WERI-Rb-1 (cell line): ENCODE results near the gene RANGRF.

ENCODE experiments used
- DNase-seq: peaks from one replicate; pipeline ENCODE4 v3.0.0-alpha.2; 2020
- H3K27ac ChIP-seq: fragments of 250-450 bp; sonication (Bioruptor Pico); 2 replicates; pipeline ENCODE4 v1.5.1; 2020; ENCODE audit warnings: mild to moderate bottlenecking, moderate library complexity
- H3K27me3 ChIP-seq: fragments of 250-450 bp; sonication (Bioruptor Pico); 2 replicates; pipeline ENCODE4 v1.5.1; 2021; ENCODE audit warnings: mild to moderate bottlenecking, low read depth, moderate library complexity; ENCODE audit not compliant: insufficient read depth, severe bottlenecking
- H3K36me3 ChIP-seq: fragments of 250-450 bp; sonication (Bioruptor Pico); 2 replicates; pipeline ENCODE4 v1.5.1; 2020; ENCODE audit warnings: mild to moderate bottlenecking, moderate library complexity
- H3K4me3 ChIP-seq: 2 replicates; pipeline ENCODE4 v1.5.1; 2011; ENCODE audit warnings: low read depth, mild to moderate bottlenecking, control low read depth, low read length
- H3K9me3 ChIP-seq: fragments of 250-450 bp; sonication (Bioruptor Pico); 2 replicates; pipeline ENCODE4 v1.5.1; 2021; ENCODE audit warnings: mild to moderate bottlenecking, moderate library complexity; ENCODE audit not compliant: severe bottlenecking
- TF ChIP-seq, protein P1 (sequence below): IDR thresholded peaks from 2 replicates; pipeline ENCODE4 v1.5.1; 2011; ENCODE audit warnings: low read depth, mild to moderate bottlenecking, control low read depth, inconsistent platforms, low read length

RANGRF gene

DNA sequence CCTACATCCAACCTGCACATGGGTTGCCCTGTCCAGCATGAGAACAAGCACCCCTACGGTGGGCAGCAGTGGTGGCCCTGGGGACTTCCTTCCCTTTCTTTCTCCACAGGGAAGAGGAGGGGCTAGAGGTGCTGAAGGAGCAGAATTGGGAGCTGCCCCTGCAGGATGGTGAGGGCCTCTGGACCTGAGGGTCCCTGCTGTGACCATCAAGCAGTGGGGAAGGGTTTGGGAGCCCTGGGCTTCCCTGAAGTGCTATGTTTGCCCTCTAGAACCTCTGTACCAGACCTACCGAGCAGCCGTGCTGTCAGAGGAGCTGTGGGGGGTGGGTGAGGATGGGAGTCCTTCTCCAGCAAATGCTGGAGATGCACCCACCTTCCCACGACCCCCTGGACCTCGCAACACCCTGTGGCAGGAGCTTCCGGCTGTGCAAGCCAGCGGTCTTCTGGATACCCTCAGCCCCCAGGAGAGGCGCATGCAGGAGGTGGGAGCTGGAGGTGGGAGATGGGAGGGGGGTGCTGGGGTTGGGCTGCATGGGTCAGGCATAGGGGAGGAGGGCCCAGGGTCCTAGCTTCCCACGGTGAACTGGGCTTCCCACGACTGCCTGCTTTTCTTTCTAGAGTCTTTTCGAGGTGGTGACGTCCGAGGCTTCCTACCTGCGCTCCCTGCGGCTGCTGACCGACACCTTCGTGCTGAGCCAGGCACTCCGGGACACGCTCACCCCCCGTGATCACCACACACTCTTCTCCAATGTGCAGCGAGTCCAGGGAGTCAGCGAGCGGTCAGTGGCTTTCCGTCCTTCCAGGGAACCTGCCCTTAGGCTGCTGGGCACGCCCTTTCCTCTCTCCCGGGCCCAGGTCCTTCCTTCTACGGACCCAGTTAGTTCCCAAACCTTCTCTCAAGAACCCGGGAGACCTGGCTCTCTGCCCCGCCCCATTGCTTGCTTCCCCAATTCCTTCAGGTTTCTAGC, 26.6 kb downstream of the RANGRF start:
- DNase-seq = no peak
- TF ChIP-seq, protein P1, sequence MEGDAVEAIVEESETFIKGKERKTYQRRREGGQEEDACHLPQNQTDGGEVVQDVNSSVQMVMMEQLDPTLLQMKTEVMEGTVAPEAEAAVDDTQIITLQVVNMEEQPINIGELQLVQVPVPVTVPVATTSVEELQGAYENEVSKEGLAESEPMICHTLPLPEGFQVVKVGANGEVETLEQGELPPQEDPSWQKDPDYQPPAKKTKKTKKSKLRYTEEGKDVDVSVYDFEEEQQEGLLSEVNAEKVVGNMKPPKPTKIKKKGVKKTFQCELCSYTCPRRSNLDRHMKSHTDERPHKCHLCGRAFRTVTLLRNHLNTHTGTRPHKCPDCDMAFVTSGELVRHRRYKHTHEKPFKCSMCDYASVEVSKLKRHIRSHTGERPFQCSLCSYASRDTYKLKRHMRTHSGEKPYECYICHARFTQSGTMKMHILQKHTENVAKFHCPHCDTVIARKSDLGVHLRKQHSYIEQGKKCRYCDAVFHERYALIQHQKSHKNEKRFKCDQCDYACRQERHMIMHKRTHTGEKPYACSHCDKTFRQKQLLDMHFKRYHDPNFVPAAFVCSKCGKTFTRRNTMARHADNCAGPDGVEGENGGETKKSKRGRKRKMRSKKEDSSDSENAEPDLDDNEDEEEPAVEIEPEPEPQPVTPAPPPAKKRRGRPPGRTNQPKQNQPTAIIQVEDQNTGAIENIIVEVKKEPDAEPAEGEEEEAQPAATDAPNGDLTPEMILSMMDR = no peak

GRCh38 chr17:8315764-8316217, 27.3 kb downstream of the RANGRF start:
- Histone ChIP-seq H3K27ac (no peak overlapping the region), H3K9me3 (no peaks in the 10 kb centered on the region), H3K27me3 (no peaks in the 10 kb centered on the region), H3K36me3 (no peaks in the 10 kb centered on the region), H3K4me3 (no peak overlapping the region)
- TF ChIP-seq, protein P1 = no peak
- DNase-seq = no peak

More for the DNA sequence above, 26.6 kb downstream of the RANGRF start:
- Histone ChIP-seq H3K27ac (no peak overlapping the region), H3K27me3 (no peaks in the 10 kb centered on the region), H3K36me3 (no peaks in the 10 kb centered on the region), H3K4me3 (no peak overlapping the region), H3K9me3 (no peaks in the 10 kb centered on the region)

DNA sequence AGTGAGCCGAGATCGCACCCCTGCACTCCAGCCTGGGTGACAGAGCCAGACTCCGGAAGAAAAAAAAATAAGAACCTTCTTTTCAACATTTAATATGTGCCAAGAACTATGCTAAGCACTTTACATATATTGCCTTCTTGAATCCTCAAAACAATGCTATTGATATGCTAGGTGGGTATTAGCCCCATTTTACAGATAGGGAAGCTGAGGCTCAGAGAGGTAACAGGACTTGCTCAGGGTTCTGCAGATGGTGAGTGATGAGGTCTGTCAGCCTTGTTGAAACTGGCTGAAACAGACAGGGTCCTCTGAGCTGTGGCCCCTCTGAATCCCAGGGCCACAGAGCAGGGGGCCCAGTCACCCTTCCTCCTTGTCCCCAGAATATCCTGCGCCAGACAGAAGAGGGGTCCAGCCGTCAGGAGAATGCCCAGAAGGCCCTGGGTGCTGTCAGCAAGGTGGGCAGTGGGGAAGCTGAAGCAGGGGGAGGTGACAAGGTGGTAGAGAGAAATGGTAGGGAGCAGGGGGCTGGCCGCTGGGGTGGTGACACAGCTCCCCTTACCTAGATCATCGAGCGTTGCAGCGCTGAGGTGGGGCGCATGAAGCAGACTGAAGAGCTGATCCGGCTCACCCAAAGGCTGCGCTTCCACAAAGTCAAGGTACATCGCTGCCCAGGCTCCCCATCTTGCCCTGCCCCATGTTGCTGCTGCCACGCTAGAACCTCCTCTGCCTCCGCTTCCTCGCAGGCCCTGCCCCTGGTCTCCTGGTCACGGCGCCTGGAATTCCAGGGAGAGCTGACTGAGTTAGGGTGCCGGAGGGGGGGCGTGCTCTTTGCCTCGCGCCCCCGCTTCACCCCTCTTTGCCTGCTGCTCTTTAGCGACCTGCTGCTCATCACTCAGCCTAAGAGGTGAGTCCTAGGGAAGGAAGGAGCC, 29.8 kb downstream of the RANGRF start:
- Histone ChIP-seq H3K36me3 (no peaks in the 10 kb centered on the region), H3K27ac (no peak overlapping the region), H3K9me3 (no peaks in the 10 kb centered on the region), H3K4me3 (no peak overlapping the region), H3K27me3 (no peaks in the 10 kb centered on the region)
- TF ChIP-seq, protein P1 = no peak
- DNase-seq = no peak

- TF ChIP-seq, protein P1 = no peak
- H3K36me3 ChIP-seq = no peaks in the 10 kb centered on the region
- H3K4me3 ChIP-seq = no peak overlapping the region
- DNase-seq = no peak
- H3K9me3 ChIP-seq = no peaks in the 10 kb centered on the region
- no peak overlapping the region for H3K27ac ChIP-seq
- no peaks in the 10 kb centered on the region for H3K27me3 ChIP-seq
Measured at GRCh38 chr17:8320262-8320661, 31.8 kb downstream of the RANGRF start.

DNA sequence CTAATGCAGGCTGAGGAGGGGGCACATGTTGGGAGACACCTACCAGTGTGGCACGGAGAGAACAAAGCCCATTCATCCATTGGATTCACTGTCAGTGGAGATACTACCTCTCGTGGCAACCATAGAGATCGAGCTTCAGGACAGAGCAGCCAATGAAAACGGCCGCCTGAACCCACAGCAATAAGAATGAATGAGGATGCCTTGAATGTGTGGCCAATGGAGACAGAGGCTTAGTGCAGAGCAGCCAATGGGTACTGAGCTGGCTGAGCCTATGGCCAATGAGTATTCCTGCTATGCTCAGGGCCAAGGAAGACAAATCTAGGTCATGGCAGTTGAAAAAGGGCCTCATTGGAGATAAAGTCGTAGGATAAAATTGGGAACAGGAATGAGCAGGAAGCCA, 32.5 kb downstream of the RANGRF start:
- Histone ChIP-seq H3K27me3 (no peaks in the 10 kb centered on the region), H3K9me3 (no peaks in the 10 kb centered on the region), H3K36me3 (no peaks in the 10 kb centered on the region), H3K4me3 (no peak overlapping the region), H3K27ac (no peak overlapping the region)
- no peak for DNase-seq
- TF ChIP-seq, protein P1 = no peak
